ENCODE measurements around the gene EGLN3. TPM values are rescaled to one million over a fixed set of nuclear protein-coding genes. Genes with fewer than 3 reads are reported as not detected.

EGLN3 gene
- total and polyA plus RNA-seq, 2 donors (not counting 3 experiments of a cell fraction or from before 2014, with no cell fraction given): 0.20 TPM; not detected in 1

- Histone ChIP-seq H3K27ac (ENCODE audit: insufficient read depth, low read depth, low read length) (no peak overlapping the region), H3K4me3 (replicated peaks in 1 of 3; ENCODE audit: insufficient read depth in 1 of 3, low read depth in 1 of 3, low read length in 3 of 3) (no peak overlapping the region), H3K9me3 (replicated peaks; ENCODE audit: control insufficient read depth, insufficient read depth, low read length) (no peaks in the 10 kb centered on the region), H3K9me1 (replicated peaks; ENCODE audit: control insufficient read depth, extremely low read depth, insufficient read depth, low read length) (no peaks in the 10 kb centered on the region), H4K20me1 (replicated peaks; ENCODE audit: control insufficient read depth, extremely low read depth, insufficient read depth, low read length) (no peaks in the 10 kb centered on the region), H3K9ac (replicated peaks; ENCODE audit: extremely low read depth, insufficient read depth, low read length) (no peak overlapping the region), H3K27me3 (ENCODE audit: control insufficient read depth in 2 of 2, insufficient read depth in 2 of 2, low read length in 2 of 2) (peaks cover 0 to 2% of the 10 kb centered on the region in 2 experiments), H3K4me2 (ENCODE audit: insufficient read depth, low read length) (no peak overlapping the region), H3K4me1 (ENCODE audit: control insufficient read depth, extremely low read depth, insufficient read depth, low read length) (no peaks in the 10 kb centered on the region), H3K79me2 (ENCODE audit: control insufficient read depth, insufficient read depth, low read length) (no peaks in the 10 kb centered on the region), H2AFZ (ENCODE audit: low read depth, low read length) (no peak overlapping the region), H3K36me3 (ENCODE audit: control insufficient read depth in 2 of 2, extremely low read depth in 1 of 2, insufficient read depth in 2 of 2, low read length in 2 of 2) (no peaks in the 10 kb centered on the region)
- TF ChIP-seq CTCF (IDR thresholded peaks at IDR 0.05; ENCODE audit: extremely low read depth in 1 of 2, insufficient read depth in 1 of 2, low read depth in 1 of 2, low read length in 2 of 2) (no peak), POLR2AphosphoS5 (IDR thresholded peaks at IDR 0.05; ENCODE audit: insufficient read depth, low read depth, low read length) (no peak), FOS (IDR thresholded peaks at IDR 0.05; ENCODE audit: borderline replicate concordance, insufficient read depth, low read length) (no peak), JUN (IDR thresholded peaks at IDR 0.05; ENCODE audit: borderline replicate concordance, insufficient read depth, insufficient read length, low read depth) (no peak), MYC (IDR thresholded peaks at IDR 0.05; ENCODE audit: low read depth, low read length) (no peak), POLR2A (IDR thresholded peaks at IDR 0.05; ENCODE audit: low read depth, low read length) (no peak), GATA2 (IDR thresholded peaks at IDR 0.05; ENCODE audit: insufficient read depth, insufficient read length, low read depth, low read length) (no peak), MAX (IDR thresholded peaks at IDR 0.05; ENCODE audit: insufficient read depth, insufficient read length) (no peak), EZH2 (IDR thresholded peaks at IDR 0.05; ENCODE audit: borderline replicate concordance, low read depth, low read length, severe bottlenecking) (no peak)
- DNase-seq (ENCODE audit: low read depth, low spot score): no peak
- ChIA-PET POLR2A (no interaction called here), CTCF (no interaction called here)
- no TSS peak for BruUV-seq (replicated peaks)
- intact Hi-C loops (cut with micrococcal nuclease): no loop called here
- dilution Hi-C loops (cut with MboI; ENCODE audit: extremely low pct_ligation_motif_present, low sequenced_read_pairs): no loop called here
- FAIRE-seq: no peak
Measured at GRCh38 chr14:33897382-33897781, 53.5 kb downstream of the EGLN3 start.

Data from endothelial cell of umbilical vein (primary cell).